ENCODE data around the gene FKBP15.

DNA sequence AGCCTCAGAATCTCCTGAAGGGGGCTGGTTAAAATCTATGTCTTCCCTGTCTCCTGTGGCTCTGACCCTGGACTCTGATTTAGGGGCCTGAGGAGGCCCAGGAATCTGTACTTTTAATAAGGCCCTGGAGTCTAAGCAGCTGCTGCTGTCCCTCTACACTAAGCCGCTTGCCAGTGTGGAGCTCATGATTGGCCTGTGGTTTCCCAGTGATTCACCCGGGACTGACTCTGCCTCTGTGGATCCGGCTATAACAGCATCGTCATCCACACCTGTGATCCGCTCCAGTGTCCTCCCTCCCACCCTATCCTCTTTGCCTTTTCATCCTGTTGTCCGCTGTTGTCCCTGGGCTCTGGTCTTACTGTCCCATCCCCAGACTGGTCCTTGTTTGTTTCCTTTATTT is 66.6 kb downstream of the FKBP15 start:
- TF ChIP-seq EZH2 (IDR thresholded peaks at IDR 0.05; ENCODE audit: borderline replicate concordance, low read depth, low read length, poor library complexity, severe bottlenecking) (no peak), CTCF (conservative IDR thresholded peaks at IDR 0.05; ENCODE audit: low read depth, low read length) (no peak)

Data from A673 (cell line).